Measurements from ENCODE around the gene SLC15A3.

SLC15A3 gene

DNA sequence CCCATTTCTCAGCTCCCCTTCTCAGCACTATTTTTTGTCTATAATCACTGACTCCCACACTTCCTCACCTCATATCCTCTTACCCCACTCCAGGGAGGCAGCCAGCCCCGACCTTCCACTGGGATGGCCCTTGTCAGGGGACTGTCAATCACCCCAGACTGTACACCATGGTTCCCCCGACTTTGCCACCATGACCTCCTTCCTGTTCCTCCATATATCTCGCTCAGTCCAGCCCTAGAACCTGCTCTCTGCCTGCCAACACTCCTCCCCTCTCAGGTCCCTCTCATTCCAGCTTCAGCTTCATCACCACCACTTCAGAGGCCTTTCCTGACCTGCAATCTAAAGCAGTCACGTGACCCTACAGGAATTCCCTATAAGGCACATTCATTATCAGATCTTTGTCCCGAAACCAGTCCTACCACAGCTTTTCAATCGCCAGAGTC is 62.1 kb downstream of the SLC15A3 start:
- DNase-seq, result no peak

DNA sequence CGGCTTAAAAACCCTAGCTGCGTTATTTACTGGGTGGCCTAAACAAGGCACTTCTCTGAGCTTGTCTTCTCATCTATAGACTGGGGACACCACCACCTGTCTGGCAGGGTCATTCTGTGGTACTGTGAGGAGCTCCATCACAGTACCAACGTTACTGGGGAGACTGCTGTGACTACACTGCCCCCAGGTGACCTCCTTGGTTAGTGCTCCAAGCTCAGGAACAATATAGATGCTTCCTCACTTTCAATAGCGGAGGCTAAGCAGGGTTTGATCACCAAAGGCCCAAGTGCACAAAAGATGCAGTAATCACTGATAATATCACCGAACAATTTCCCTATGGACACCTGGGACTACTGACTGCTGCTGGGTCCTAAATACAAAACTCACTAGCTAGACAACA is 64.4 kb downstream of the SLC15A3 start:
- DNase-seq, result no peak

All from right kidney (tissue), 1 donor.